Adrenal gland (tissue), 5 donors: ENCODE results near the gene RPL4.

ENCODE experiments used
- POLR2A ChIP-seq, 2 donors: fragments of 450-650 bp; IDR thresholded peaks; one replicate each; pipeline ENCODE4 v1.6.1; 2017; ENCODE audit warnings: antibody characterized with exemption in 2 of 2, mild to moderate bottlenecking in 2 of 2, moderate library complexity in 1 of 2
- TF ChIP-seq, protein P1 (sequence below), 6 experiments: fragments of 450-650 bp in 4 of 6; fragments of 200-600 bp in 2 of 6; sonication (generic) in 1 of 6; IDR thresholded peaks; 1 replicate in 5 of 6; 2 replicates in 1 of 6; pipeline versions ENCODE4 v1.5.1 to v1.8.0; 2016 to 2021; ENCODE audit warnings: antibody characterized with exemption in 6 of 6, mild to moderate bottlenecking in 2 of 6, moderate library complexity in 1 of 6
- donor health status: DM: no; HTN: no; CAD: no.

DNA sequence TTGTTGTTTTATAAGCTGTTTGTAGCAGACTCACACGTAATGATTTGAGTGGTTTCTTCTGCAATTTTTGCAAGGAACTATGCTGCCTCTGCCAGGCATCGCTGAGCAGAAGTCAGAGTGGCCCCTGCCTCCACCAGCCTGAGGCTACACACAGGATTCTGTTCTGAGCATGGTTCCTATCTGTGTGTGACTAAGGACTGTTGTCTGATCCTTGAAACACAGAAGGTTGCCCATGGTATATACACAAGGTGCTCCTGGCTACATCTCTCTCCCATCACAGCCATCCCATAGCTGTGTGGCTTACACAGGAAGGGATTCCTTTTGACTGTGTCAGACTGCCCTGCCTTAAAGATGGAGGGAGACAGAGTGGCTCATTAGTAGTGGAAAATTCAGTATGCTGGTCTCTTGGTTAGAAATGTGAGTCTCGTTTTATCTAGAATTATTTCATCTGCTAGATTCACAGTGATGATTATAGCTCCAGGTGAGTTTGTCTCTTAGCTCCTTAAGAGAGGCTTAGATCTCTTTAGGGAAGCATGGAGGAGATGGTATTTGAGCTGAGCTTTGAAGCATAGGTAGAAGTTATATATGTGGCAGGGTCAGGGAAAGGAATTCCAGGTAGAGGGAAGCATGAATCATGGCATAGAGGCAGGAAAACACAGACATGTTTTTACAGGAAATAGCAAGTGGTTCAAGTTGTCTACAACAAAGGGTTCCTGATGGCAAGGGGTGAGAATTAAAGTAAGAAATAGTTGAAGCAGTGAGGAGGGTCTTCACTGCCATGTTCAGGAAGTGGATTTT is 44.6 kb downstream of the RPL4 start:
- no peak for TF ChIP-seq POLR2A (IDR thresholded peaks at IDR 0.05)
- TF ChIP-seq, protein P1, sequence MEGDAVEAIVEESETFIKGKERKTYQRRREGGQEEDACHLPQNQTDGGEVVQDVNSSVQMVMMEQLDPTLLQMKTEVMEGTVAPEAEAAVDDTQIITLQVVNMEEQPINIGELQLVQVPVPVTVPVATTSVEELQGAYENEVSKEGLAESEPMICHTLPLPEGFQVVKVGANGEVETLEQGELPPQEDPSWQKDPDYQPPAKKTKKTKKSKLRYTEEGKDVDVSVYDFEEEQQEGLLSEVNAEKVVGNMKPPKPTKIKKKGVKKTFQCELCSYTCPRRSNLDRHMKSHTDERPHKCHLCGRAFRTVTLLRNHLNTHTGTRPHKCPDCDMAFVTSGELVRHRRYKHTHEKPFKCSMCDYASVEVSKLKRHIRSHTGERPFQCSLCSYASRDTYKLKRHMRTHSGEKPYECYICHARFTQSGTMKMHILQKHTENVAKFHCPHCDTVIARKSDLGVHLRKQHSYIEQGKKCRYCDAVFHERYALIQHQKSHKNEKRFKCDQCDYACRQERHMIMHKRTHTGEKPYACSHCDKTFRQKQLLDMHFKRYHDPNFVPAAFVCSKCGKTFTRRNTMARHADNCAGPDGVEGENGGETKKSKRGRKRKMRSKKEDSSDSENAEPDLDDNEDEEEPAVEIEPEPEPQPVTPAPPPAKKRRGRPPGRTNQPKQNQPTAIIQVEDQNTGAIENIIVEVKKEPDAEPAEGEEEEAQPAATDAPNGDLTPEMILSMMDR (IDR thresholded peaks at IDR 0.05), result no peak
